ENCODE measurements around the gene C17orf58.
A peak's percentile ranks its signal among the peaks of the same experiment; 100 is the strongest.
"Not testable (repeated sequence)": the region's sequence is repeated elsewhere in the genome, so short reads cannot be mapped to it uniquely, and the experiment has no call there.

The C17orf58 gene

DNA sequence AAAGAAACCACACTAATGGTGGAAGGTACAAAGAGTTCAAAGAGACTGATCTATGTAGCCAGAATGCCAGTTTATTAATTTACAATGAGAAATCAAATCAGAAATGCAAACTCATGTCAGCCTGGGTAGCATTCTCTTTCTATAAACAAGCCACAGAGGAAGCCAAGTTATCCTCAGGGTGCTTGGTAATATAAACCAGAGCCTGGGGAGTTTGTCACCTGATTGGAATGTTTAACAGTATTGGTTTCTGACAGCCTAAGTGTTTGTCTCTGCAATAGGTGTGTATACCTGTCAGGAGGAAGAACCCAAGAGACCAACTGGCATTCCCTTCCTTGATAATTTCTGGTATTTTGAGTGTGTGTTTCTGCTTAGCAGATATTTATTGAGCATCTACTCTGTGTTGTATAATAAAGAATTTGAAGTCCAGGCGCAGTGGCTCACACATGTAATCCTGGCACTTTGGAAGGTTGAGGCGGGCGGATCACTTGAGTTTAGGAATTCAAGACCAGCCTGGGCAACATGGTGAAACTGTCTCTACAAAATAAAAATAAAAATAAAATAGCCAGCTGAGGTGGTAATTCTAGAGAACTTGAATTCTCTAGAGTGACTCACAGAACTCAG is 3.1 kb upstream of the C17orf58 start:
- no peak for DNase-seq

DNA sequence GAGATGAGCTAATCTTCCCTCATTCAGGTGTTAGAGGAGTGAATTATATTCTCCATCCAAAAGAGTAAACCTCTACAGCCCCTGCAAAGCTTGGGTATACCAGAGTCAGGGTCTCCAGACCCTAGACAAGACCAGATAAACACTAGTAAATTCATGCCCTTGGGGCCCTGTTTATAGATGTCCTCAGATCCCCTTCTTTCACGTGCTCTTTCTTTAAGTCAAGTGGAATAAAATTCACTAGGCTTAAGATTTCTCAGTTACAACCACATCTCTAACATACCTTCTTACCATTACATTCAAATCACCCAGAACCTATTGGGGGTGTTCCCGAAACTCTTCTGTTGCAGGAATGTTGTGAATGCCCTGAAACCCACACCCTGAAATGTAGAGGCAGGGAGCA is 2.2 kb upstream of the C17orf58 start:
- no peak for DNase-seq

DNA sequence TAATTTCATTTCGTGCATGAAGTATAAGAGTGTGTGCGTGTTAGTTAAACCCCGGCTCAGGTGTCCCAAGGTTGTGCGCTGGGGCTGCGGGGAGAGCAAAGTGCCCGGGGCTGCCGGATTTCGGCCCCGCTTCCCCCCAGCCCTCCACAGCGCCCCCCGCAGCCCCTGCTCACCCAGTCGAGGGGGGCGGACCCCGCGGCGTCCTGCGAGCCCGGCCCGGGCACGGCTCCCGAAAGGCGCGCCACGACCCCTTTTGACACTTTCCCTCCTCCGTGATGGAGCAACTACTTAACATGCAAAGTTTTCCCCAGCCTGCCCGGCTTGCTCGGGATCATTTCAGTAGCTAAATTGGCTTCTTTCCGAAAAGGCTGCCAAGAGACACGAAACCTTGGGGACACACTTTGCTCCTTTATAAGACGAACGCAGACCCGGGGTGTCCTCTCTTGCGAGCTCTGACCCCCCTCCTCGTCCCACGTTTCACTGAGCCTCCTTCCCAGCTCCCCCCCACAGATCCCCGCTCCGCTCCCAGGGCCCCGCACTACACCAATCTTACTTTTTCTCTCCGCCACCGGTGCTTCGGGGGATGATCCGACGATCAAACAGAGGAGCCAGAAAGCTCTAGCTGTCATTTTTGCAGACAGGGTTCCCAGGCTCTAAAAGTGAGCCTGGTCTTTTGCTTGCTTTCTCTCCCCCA is 552 bp downstream of the C17orf58 start:
- no peak for DNase-seq

DNA sequence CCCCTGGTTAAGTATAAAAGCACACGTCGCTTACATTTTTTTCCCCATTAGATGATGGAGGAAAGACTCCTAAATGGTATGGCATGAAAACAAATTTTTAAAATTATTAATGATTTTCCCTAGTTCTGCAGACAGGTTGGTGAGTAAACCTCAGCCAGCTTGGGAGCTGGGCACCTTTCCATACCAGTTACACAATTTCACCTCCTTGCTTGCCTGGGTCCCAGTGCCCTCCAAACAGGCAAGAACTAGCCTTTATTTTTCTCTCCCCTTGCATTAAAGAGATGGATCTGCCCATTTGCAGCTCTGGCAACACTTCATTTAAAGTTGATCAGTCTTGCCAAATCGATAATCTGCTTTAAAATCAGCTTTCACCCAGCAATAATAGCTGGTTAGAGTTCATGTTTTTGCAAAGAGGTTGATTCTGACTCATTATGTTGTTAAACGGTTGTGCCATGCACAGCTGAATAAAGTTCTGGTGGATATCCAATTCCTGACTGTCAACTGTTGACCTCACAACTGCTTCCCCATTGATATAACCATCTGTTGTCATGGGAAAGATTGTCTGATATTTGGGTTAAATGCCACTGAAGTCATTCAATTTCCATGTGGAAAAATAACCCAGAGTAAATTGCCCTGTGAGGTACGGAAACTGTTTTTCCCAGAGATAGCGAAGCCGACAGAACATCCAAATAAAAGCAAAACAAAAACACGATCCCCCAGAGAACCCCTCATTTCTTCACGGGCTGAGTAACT is 1.3 kb downstream of the C17orf58 start:
- no peak for DNase-seq

DNA sequence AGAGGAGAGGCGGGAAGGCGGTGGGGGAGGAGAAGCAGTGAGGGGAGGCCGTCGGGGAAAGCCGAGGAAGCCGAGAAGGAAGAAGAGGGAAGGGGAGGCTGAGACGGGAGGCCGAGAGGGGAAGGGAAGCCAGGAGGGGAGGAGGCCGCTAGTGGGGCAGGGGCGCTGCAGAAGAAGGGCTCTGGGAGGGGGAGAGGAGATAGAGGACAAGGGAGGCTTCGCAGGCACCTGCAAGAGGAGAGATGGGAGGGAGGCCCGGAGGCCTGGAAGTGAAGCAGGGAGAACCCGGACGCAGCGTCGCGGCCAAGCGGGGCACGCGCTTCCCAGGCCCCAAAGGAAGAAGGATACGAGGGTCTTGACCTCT is 2.3 kb downstream of the C17orf58 start:
- no peak for DNase-seq

DNA sequence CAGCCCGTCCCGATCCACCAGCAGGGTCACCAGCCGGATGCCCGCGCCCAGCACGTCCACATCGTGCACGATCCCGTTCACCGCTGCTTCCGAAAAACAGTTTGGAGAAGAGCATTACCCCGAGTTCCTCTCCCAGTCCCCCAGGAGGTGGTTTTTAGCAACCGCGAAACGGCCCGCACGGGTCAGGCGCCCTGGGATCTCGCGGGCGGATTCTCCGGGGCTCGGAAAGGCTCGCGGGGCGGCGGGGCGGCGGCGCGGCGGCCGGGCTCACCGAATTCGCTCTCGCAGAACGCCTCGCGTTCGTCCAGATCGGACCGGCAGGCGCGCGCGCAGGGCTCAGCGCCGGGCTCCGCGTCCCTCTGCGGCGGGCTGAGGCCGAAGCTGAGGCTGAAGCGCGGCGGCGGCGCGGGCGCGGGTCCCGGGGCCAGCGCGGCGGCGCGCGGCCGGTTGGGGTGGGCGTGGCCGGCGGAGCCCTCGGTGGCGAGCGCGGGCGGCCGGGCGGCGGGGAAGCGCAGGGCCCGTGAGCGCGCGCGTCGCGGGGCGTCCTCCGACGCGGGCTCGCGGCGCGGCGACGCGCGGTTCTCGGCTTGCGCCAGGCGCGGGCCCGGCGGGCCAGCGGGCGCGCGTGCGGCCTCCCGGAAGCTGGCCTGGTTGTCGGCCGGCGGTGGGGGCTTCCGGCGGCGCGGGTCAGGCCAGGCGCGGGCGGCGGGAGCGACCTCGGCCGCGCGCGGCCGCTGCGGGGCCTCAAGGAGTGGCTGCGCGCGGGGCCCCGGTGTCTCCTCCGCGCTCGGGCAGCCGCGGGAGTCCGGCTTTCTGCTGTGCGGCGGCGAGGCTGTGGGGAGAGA is 2.9 kb downstream of the C17orf58 start:
- peak; percentile 86 for DNase-seq

DNA sequence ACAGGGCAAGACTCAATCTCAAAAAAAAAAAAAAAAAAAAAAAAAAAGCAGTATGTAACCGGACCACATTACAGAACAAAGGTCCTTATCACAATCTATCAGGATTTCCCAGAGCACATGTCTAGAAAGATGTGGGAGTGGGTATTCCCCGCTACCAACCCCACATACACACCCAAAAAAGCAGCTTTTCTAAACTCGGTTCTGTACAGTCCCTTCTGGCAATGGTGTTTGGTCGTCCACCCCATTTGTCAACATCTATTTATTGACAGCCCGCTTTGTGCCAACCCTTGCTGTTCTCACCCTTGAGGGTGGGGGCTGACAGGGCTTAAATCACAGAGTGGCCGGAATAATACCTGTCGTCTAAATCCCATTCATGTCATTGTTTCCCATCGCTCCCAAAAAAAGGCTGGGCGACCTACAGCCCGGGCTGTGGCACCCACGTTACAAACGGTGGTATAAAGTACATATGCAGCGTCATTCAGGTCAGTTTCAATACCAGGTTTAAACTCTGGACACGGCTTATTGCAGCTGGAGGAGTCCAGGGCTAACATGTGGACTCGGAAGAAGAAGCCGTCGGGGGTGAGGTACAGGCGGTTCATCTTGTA is 3.6 kb downstream of the C17orf58 start:
- no peak for DNase-seq

DNA sequence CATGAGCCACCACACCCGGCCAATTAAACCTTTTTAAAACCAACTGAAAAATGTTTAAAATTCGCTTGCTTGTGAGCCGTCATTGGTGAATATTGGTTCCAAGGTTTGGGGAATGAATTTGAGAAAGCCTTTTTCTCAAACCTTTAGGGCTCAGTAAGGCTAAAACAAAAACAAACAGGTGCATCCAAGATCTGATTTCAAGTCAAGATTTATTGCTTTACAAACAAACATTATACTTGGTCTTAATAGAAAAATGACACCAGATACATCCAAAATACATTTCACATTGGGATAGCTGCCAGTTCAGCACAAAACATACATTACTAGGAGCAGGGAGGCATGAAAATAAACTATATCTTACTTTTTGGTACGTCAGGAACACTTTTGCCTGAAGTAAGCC is 5.4 kb downstream of the C17orf58 start:
- peak; percentile 34 for DNase-seq

DNA sequence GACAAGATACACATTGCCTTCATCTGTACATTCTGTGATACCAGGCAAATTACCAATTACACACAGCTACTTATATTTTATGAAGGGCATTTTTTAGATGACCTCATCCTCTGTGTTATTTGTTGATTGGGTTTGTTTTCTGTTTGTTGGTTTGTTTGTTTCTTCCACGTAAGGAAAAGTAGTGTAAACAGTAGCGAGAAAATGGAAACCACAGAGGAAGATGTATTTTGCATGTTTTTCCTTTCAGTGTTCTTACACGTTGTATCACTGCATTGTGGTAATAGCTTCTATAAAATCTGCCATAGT is 12.9 kb downstream of the C17orf58 start:
- DNase-seq: no peak

DNA sequence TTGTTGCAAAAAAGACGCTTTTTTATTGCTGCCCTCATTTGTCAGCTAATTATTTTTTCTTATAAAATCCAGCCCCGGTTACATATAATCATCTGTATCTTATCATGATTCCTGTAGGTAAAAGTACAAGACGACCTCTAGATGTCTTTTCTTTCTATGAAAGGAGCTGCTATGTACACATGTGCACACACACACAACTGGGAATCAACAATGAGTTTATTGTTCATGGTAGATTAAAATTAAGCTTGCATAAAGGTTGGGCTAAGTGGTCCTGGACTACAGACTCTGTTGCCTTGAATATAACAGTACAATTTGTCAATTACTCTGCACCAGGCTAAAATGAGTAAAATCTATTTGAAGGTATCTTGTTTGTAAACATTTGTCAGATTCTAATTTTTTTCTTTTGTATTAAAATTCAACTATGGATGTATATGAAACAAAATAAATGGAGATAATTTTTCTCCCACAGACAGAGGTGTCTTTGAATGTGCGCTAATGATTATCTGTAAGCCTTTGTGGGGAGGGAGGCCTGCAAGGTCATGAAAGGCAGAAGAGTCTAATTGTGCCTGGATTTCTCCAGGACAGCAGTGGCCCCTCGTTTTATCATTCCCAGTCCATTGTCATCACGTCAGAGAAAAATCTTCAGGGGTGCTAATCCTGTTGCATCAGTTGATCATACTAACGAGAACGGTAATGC is 13.4 kb downstream of the C17orf58 start:
- DNase-seq: no peak

DNA sequence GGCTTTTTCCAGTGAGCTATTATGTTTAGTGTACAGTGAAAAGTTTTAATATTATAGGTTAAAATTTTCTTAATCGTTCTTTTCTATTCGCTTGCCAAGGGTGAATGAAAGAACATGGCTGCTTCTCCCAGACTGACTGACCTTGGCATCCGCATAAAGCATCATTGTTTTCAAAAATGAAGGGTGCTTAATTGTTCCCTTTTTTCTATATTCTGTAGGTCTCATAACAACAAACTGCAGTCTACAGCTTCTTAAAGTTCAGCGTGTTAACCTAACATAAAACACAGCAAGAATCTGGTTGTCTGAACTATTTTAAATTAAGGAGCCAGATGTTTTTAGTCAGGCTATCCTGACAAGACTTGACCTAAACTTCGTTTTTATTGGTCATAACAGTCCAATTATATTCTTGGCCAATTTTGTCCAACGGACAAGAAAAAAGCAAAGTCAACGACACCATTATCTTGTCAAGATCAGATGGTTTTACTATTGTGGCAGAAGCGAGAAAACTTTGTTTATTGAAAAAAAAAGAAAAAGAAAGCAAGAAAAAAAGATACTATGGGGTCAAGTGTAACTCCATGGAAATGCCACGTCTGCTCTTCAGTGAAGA is 14.1 kb downstream of the C17orf58 start:
- DNase-seq: no peak

DNA sequence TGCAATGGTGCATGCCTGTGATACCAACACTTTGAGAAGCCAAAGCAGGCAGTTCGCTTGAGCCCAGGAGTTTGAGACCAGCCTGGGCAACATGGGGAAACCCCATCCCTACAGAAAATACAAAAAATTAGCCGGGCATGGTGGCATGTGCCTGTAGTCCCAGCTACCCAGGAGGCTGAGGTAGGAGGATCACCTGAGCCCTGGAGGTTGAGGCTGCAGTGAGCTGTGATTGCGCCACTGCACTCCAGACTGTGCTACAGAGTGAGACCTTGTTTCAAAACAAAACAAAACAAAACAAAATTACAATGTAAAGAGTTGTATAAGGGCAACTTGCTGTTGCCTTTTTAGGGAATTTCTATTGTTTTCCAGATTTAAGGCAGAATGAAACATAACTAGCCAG is 15.4 kb downstream of the C17orf58 start:
- not testable (repeated sequence) for DNase-seq

DNA sequence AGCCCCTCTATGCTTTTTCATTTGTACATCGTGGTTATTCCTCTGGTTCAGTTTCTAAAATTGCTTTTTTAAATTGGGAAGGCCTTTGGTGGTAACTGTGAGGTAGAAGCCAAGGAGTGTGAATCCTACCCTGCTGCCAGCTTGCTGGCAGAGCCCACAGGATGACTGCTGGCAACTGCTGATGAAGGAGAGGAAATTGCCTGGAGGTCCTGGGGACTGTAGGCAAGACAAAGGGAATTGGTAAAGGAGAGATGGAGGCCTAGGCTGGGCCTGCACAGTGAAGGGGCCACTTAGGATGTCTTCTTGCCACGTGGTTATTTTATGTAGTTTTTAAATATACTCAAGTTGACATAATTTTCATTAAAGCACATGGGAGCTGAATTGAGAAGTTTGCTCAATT is 15.8 kb downstream of the C17orf58 start:
- DNase-seq: no peak

DNA sequence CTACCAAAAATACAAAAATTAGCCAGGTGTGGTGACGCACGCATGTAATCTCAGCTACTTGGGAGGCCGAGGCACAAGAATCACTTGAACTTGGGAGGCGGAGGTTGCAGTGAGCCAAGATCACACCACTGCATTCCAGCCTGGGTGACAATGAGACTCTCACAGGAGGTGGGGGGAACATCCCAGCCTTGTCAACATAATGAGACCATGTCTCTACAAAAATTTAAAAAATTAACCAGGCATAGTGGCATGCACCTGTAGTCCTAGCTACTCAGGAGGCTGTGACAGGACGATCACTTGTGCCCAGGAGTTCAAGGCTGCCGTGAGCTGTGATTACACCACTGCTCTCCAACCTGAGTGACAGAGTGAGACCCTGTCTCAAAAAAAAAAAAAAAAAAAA is 20.0 kb downstream of the C17orf58 start:
- DNase-seq: not testable (repeated sequence)

DNA sequence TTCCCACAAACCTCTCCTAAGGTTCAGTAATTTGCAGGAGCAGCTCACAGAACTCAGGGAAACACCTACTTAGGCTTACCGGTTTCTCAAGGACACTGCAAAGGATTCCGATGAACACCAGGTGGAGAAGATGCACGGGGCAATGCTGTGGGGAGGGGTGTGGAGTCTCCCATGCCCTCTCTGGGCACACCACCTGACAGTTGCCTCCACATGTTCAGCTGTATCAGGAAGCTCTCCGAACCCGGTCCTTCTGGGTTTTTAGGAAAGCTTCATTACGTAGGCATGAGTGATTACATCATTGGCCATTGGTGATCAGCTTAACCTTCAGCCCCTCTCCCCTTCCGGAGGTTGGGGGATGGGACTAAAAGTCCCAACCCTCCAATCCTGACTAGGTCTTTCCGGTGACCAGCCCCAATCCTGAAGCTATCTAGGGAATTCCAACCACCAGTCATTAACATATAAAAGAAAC is 21.6 kb downstream of the C17orf58 start:
- no peak for DNase-seq

DNA sequence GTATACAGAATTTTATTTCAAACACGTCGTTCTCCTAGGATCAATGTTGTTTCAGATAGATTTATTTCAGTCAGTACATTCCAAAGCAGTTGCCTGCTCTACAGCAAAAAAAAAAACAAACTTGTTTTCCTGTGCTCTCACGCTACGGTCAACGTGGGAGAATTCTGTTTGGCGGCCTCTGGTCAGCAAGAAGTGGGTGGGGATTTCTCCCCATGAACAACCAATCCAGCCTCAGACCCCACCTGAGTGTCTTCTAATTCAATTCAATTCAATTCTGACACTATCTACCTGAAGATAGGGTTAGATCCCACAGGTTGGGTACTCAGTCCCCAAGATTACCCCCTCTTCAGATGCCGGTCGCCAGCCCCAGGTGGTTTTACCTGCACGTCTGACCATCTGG is 22.1 kb downstream of the C17orf58 start:
- no peak for DNase-seq

DNA sequence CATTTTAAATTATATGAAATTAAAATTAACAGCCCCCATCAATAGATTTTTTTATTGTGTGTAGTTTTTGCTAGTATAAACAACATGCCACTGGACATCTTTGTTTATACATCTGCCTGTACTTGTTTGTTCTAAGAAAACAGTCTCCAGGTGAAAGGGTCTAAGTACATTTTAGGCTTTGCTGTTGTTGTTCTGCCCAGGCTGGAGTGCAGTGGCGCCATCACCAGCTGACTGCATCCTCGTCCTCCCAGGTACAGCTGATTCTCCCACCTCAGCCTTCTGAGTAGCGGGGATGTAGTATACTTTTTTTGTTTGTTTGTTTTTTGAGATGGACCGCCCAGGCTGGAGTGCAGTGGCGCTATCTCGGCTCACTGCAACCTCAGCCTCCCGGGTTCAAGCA is 25.5 kb downstream of the C17orf58 start:
- no peak for DNase-seq

DNA sequence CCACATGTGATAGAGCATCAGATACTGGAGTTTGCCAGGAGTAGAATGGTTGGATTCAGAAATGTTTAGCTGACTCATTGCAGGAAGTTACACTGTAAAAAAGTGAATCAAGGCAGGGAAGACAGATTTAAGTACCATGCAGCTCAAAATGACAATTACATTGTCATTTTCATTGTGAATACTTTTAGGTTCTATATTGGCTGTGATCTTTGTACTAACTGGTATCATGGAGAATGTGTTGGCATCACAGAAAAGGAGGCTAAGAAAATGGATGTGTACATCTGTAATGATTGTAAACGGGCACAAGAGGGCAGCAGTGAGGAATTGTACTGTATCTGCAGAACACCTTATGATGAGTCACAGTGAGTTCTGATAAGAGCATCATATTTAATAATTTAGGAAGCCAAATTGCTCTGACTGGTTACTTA is 33.1 kb downstream of the C17orf58 start:
- peak; percentile 52 for DNase-seq

DNA sequence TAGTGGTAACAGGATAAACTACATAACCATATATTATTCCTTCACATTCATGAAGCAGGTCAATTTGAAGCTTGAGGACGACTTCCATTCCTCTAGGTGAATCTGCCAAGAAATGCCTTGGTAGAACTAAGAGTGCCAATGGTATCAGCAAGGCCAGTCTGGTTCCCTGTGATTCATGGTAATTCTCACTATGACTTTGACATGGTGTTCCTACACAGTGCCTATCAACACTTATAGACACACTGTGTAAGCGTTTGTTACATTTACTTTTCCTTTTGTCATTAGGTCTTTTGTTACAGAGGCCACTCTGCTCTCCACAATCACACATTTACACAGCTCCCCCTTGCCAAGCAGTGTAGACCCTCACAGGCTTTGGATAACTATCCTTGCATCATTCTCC is 34.1 kb downstream of the C17orf58 start:
- DNase-seq: not testable (repeated sequence)

DNA sequence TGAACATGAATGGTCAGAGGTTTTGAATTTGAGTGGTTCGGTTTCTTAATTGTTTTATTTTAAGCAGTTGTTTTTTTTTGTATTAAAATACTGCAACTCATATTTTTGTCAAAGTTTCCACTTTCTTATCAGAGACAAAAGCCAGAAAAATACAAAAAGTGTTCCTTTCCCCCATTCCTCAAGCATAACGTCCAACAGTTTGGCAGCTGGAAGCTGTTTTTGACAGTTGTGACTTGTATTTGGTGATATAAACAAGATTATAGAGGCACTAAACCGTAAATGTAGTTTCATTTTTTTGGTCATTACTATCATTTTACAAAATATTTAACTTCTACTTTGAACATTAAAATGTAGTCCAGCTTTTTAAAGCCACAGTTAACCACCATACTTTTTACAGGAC is 36.0 kb downstream of the C17orf58 start:
- not testable (repeated sequence) for DNase-seq

DNA sequence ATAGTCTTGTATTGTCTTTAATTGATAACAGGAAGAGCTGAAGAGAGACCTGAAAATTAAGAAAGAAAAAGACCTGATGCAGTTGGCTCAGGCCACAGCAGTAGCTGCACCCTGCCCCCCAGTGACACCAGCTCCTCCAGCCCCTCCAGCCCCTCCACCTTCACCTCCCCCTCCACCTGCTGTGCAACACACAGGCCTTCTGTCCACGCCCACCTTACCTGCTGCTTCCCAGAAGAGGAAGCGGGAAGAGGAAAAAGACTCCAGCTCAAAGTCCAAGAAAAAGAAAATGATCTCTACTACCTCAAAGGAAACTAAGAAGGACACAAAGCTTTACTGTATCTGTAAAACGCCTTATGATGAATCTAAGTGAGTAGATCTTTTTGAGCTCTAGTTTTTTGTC is 36.8 kb downstream of the C17orf58 start:
- DNase-seq: no peak

DNA sequence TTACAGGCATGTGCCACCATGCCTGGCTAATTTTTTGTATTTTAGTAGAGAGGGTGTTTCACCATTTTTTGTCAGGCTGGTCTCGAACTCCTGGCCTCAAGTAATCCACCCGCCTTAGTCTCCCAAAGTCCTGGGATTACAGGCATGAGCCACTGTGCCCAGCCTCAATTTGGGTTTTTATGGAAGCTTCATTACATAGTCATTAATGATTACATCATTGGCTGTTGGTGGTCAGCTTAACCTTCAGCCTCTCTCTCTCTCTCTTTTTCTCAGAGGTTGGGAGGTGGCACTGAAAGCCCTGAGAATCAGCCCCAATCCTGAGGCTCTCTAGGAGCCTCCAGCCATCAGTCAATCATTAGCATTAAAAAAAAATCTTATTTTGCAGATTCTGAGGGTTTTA is 45.3 kb downstream of the C17orf58 start:
- no peak for DNase-seq
